Tibial nerve (tissue), 4 donors: ENCODE data around the gene UGGT2. TPM values are rescaled to one million over a fixed set of nuclear protein-coding genes. Genes with fewer than 3 reads are reported as not detected.

Source experiments
- DNase-seq, 2 donors: peaks; one replicate each; pipeline ENCODE4 v3.0.0-alpha.2; 2019; ENCODE audit warnings: low spot score in 2 of 2
- H3K27ac ChIP-seq, 4 donors: fragments of 200-600 bp; sonication (generic) in 3 of 4; one replicate each; pipeline ENCODE4 v1.5.1; 2017 to 2019; ENCODE audit warnings: mild to moderate bottlenecking in 1 of 4
- H3K27me3 ChIP-seq, 2 donors: fragments of 200-600 bp; sonication (generic) in 1 of 2; one replicate each; pipeline versions ENCODE4 v1.5.1 to v1.6.0; 2017 to 2019
- H3K36me3 ChIP-seq, 3 donors: fragments of 200-600 bp; sonication (generic); one replicate each; pipeline ENCODE4 v1.5.1; 2018 to 2019
- H3K4me1 ChIP-seq, 4 donors: fragments of 200-600 bp; sonication (generic) in 3 of 4; one replicate each; pipeline ENCODE4 v1.5.1; 2017 to 2019
- H3K4me3 ChIP-seq, 4 donors: fragments of 200-600 bp; sonication (generic) in 3 of 4; one replicate each; pipeline ENCODE4 v1.5.1; 2017 to 2019; ENCODE audit warnings: mild to moderate bottlenecking in 1 of 4, moderate library complexity in 1 of 4
- H3K9me3 ChIP-seq, 4 donors: fragments of 200-600 bp; sonication (generic) in 3 of 4; one replicate each; pipeline ENCODE4 v1.5.1; 2017 to 2019
- EP300 ChIP-seq, 2 donors: sonication (generic); formaldehyde crosslinking; IDR thresholded peaks; one replicate each; pipeline ENCODE4 v1.6.1; 2017; ENCODE audit warnings: antibody characterized with exemption in 2 of 2, mild to moderate bottlenecking in 1 of 2
- POLR2A ChIP-seq, 2 donors: fragments of 450-650 bp; IDR thresholded peaks; one replicate each; pipeline ENCODE4 v1.6.1; 2017; ENCODE audit warnings: antibody characterized with exemption in 2 of 2, mild to moderate bottlenecking in 2 of 2, moderate library complexity in 2 of 2
- WGBS, 2 donors: methylation state at CpG; one replicate each; pipeline ENCODE4 v1.1.5; 2018; 5-methylcytosine and 5-hydroxymethylcytosine counted together
- total RNA-seq, 4 donors: library from RNA; depleted of rRNA; stranded (reverse); fragments of >200 nt; gene quantifications; one replicate each; pipeline ENCODE4 v1.1.0, GENCODE V29; 2016
- TF ChIP-seq, protein P1 (sequence below), 5 experiments: fragments of 200-600 bp in 3 of 5; fragments of 450-650 bp in 2 of 5; sonication (generic) in 3 of 5; IDR thresholded peaks; one replicate each; pipeline ENCODE4 v1.5.1; 2016 to 2019; ENCODE audit warnings: antibody characterized with exemption in 5 of 5, mild to moderate bottlenecking in 3 of 5, moderate library complexity in 2 of 5

Gene UGGT2
- total RNA-seq, 4 donors from 2014 or later = 47.7 to 62.4 (median 61.0) TPM

DNA sequence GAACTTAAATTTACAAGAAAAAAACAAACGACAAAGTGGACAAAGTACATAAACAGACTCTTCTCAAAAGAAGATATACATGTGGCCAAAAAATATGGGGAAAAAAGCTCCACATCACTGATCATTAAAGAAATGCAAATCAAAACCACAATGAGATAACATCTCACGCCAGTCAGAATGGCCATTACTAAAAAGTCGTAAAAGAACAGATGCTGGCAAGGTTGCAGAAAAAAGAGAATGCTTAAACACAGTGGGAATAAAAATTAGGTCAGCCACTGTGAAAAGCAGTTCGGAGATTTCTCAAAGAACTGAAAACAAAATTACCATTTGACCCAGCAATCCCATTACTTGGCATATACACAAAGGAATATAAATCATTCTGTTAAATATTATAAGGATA is 132.7 kb downstream of the UGGT2 start:
- 75 to 83% methylated on average over 4 of the region's 4 CpGs for WGBS, 2 donors

DNA sequence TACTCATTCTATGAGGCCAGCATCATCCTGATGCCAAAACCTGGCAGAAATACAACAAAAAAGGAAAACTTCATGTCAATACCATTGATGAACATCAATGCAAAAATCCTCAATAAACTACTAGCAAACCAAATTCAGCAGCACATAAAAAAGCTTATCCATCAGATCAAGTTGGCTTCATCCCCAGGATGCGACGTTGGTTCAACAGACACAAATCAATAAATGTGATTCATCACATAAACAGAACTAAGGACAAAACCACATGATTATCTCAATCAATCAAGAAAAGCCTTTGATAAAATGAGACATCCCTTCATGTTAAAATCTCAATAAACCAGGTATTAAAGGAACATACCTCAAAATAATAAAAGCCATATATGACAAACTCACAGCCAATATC is 134.3 kb downstream of the UGGT2 start:
- H3K4me1 ChIP-seq = no peaks in the 10 kb centered on the region
- WGBS, 2 donors = 100% methylated on average over 2 of the region's 2 CpGs
- no peak overlapping the region for H3K27ac ChIP-seq
- DNase-seq = no peak
- no peak for TF ChIP-seq EP300 (IDR thresholded peaks at IDR 0.05)
- TF ChIP-seq POLR2A (IDR thresholded peaks at IDR 0.05) = no peak
- TF ChIP-seq, protein P1, sequence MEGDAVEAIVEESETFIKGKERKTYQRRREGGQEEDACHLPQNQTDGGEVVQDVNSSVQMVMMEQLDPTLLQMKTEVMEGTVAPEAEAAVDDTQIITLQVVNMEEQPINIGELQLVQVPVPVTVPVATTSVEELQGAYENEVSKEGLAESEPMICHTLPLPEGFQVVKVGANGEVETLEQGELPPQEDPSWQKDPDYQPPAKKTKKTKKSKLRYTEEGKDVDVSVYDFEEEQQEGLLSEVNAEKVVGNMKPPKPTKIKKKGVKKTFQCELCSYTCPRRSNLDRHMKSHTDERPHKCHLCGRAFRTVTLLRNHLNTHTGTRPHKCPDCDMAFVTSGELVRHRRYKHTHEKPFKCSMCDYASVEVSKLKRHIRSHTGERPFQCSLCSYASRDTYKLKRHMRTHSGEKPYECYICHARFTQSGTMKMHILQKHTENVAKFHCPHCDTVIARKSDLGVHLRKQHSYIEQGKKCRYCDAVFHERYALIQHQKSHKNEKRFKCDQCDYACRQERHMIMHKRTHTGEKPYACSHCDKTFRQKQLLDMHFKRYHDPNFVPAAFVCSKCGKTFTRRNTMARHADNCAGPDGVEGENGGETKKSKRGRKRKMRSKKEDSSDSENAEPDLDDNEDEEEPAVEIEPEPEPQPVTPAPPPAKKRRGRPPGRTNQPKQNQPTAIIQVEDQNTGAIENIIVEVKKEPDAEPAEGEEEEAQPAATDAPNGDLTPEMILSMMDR (IDR thresholded peaks at IDR 0.05) = no peak
- H3K27me3 ChIP-seq = no peaks in the 10 kb centered on the region
- no peak overlapping the region for H3K4me3 ChIP-seq
- H3K36me3 ChIP-seq = peaks cover 0 to 34% (median 0%) of the 10 kb centered on the region in 3 donors
- H3K9me3 ChIP-seq = peaks cover 0 to under 1% (median 0%) of the 10 kb centered on the region in 4 donors

More for the DNA sequence above, 132.7 kb downstream of the UGGT2 start:
- no peak overlapping the region for H3K27ac ChIP-seq
- H3K9me3 ChIP-seq = no peaks in the 10 kb centered on the region
- H3K36me3 ChIP-seq = peaks cover 0 to 27% (median 0%) of the 10 kb centered on the region in 3 donors
- TF ChIP-seq EP300 (IDR thresholded peaks at IDR 0.05) (no peak), POLR2A (IDR thresholded peaks at IDR 0.05) (no peak)
- TF ChIP-seq, protein P1 (IDR thresholded peaks at IDR 0.05) = no peak
- H3K4me1 ChIP-seq = no peaks in the 10 kb centered on the region
- H3K4me3 ChIP-seq = no peak overlapping the region
- DNase-seq = no peak
- no peaks in the 10 kb centered on the region for H3K27me3 ChIP-seq

DNA sequence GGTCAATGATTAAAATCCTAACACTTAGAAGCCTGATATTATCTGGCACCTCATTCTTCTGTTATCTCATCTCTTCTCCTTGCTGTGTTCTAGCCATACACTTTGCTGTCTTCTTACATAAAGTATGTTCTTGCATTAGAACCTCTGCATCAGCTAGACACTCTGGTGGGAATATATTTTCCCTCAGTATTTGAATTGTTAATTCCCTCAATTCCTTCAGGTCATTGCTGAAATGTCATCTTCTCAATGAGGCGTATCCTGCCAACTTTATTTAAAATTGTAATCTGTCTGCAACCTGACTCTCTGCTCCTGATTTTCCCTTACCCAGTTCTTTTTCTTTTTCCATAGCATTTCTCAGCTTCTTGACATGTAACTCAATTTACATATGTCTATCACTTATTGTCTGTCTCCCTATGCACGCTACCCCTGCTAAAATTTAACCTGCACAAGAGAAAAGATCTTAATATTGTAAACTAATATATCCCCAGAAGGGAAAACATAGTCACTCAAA is 138.2 kb downstream of the UGGT2 start:
- no peak for DNase-seq
- Histone ChIP-seq H3K36me3 (peaks cover 0 to 52% (median 0%) of the 10 kb centered on the region in 3 donors), H3K4me1 (no peaks in the 10 kb centered on the region), H3K27me3 (no peaks in the 10 kb centered on the region), H3K9me3 (peaks cover 0 to 8% (median under 1%) of the 10 kb centered on the region in 4 donors), H3K27ac (no peak overlapping the region), H3K4me3 (no peak overlapping the region)
- WGBS, 2 donors = 93 to 97% methylated on average over 2 of the region's 2 CpGs
- TF ChIP-seq, protein P1 (IDR thresholded peaks at IDR 0.05) = no peak
- no peak for TF ChIP-seq EP300 (IDR thresholded peaks at IDR 0.05)
- TF ChIP-seq POLR2A (IDR thresholded peaks at IDR 0.05) = no peak

DNA sequence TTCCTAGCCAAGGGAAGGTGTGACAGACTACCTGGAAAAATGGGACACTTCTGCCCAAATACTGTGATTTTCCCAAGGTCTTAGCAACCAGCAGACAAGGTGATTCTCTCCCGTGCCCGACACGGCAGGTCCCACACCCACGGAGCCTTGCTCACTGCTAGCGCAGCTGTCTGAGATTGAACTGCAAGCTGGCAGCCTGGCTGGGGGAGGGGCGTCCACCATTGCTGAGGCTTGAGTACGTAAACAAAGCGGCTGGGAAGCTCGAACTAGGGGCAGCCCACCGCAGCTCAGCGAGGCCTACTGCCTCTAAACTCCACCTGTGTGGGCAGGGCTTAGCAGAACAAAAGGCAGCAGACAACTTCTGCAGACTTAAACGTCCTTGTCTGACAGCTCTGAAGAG is 146.2 kb downstream of the UGGT2 start:
- Histone ChIP-seq H3K4me3 (no peak overlapping the region), H3K4me1 (no peaks in the 10 kb centered on the region), H3K9me3 (peaks cover 0 to 4% (median 1%) of the 10 kb centered on the region in 4 donors), H3K27ac (no peak overlapping the region), H3K36me3 (peaks cover 0 to 40% (median 2%) of the 10 kb centered on the region in 3 donors), H3K27me3 (no peaks in the 10 kb centered on the region)
- 94 to 96% methylated on average over 7 to 12 of the region's 12 CpGs for WGBS, 2 donors
- TF ChIP-seq, protein P1 (IDR thresholded peaks at IDR 0.05) = no peak
- TF ChIP-seq EP300 (IDR thresholded peaks at IDR 0.05) = no peak
- no peak for DNase-seq

DNA sequence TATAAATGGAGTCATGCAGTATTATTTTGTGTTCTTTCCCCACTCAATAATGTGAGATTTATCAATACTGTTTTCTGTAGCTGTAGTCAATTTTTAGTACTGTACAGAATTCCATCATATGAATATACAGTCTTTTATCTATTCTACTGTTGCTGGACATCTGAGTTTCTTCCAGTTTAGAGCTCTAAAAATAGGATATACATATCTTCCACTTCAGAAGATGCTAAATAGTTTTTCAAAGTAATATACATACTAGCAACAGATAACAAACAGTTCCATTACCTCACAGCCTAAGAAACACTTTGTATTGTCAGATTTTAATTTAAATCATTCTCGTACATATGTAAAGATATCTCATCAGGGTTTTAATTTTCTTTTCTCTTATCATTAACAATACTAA is 149.6 kb downstream of the UGGT2 start:
- H3K4me3 ChIP-seq = no peak overlapping the region
- no peaks in the 10 kb centered on the region for H3K9me3 ChIP-seq
- no peak for DNase-seq
- no peaks in the 10 kb centered on the region for H3K4me1 ChIP-seq
- H3K27ac ChIP-seq = no peak overlapping the region
- no peaks in the 10 kb centered on the region for H3K27me3 ChIP-seq
- peaks cover 0 to 39% (median 2%) of the 10 kb centered on the region in 3 donors for H3K36me3 ChIP-seq
- WGBS, 2 donors = 89 to 100% methylated on average over 1 of the region's 1 CpG
- TF ChIP-seq EP300 (IDR thresholded peaks at IDR 0.05) (no peak), POLR2A (IDR thresholded peaks at IDR 0.05) (no peak)
- TF ChIP-seq, protein P1 (IDR thresholded peaks at IDR 0.05) = no peak
